ENCODE results near the gene MGMT.
A peak's percentile ranks its signal among the peaks of the same experiment; 100 is the strongest.

The MGMT gene

DNA sequence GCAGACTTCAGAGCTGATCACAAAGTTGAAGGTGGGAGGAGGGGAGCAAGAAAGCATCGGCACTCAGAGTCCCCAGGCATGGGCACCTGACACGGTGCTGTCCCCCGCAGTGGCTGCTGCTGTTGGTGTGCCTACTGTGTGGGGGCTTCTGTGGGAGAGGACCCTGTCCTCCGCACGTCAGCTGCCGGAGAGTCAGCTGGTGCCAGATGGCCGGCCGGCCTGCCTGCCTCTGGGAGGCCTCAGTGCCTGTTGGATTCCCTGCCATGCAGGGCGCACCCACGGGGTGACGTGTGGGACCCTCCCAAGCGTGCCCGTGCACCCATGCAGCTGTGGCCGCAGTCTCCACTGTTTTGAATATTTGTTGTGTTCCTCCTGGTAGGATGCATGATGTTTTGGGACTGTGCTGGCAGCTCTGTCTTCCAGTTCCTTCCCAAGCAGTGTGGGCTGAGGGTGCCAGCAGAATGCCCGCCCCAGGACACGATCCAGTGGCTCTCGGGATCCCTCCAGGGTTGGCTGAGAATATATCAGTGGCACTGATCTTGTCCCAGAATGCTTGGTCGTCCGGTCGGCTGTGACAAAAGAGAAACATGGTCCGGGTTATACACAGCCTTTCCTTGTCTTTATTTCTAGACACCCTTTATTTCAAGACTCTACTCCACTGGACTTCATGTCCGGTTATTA, 185.6 kb downstream of the MGMT start:
- no peak for DNase-seq

- no peak for DNase-seq
Observed at GRCh38 chr10:129653428-129653827, 186.4 kb downstream of the MGMT start.

DNA sequence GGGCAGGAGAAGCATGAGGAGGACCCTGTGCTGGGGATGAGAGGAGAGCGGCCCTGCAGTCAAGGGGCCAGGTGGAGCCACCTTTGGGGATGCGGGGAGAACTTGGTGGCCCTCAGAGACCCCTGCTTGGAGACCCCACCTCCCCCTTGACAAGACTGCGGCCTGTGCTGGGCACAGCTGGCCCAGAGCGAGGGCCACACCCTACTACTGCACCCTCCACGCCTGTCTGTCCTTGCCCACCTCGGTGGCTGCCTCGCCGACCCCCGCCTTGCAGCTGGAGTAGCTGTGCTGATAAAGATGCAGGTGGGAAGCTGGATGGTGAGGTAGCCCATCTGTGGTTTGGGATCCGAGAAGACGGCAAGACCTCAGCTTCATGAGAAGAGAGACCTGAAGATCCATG, 186.8 kb downstream of the MGMT start:
- DNase-seq = no peak

DNA sequence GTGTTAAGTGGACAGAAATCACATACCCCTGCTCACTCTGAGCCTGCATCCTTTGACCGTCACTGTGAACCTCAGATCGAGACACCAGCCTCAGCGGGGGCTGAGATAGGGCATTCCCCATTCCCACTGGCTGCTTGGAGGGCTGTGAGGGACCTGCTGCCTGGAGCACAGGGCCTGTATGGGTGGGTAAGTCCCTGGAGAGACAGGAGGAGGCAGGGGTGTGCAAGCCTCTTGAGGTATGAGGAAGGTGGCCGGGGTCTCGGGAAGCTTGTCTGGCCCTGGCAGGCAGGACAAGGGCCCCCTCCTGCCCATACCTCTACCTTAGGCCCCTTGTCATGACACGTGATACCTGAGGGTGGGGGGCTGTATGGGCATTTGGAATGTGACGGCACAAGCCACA, 187.4 kb downstream of the MGMT start:
- no peak for DNase-seq

- DNase-seq = no peak
Observed at GRCh38 chr10:129655007-129655678, 188.1 kb downstream of the MGMT start.

DNA sequence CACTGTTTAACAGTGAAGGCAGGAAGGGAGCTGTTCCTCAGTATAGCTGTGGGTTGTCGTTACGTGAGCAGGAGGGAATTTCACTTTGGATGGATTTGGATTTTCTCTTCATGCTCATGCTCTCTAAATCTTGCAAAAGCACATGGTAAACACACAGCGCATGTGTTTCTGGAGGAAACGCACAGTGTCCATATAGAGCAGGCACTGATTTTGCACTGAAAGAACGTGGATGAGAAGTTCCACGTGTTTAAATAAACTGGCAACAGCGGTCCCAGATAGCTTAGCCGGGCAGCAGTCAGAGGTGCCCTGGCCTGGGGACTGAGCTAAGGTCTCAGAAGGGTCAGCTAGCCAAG, 188.6 kb downstream of the MGMT start:
- no peak for DNase-seq

GRCh38 chr10:129656642-129657041, 189.6 kb downstream of the MGMT start:
- DNase-seq = no peak

DNA sequence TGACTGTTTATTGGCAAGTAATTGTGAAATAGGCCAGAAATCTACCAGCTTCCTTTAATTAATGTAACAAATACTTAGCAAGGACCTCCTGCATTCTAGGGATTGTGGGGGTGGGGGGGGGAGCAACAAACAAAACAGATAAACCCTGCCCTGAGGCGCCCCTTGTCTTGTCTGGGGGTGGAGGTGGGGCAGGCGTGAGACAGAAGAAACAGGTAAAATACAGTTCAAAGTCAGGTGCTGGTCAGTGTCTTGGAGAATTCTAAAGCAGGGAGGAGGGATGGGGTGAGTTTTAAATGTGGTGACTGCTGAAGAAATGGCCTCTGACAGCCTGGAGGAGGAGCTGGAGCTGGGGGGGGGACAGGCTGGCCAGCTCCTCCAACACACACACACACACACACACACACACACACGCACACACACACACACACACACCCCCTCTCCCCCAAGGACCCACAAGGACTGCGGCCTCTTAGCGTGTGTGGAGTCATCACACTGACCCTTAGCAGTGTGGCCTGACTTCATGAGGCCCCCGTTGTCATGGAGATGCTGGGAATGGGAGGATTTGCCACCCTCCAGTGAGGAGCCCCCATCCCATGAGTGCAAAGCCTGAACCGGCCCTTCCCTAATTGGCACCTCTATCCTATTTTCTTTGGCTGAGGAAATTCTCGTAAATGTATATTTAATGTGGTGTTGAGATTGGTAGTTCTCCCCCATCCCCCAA, 190.4 kb downstream of the MGMT start:
- DNase-seq = no peak

DNA sequence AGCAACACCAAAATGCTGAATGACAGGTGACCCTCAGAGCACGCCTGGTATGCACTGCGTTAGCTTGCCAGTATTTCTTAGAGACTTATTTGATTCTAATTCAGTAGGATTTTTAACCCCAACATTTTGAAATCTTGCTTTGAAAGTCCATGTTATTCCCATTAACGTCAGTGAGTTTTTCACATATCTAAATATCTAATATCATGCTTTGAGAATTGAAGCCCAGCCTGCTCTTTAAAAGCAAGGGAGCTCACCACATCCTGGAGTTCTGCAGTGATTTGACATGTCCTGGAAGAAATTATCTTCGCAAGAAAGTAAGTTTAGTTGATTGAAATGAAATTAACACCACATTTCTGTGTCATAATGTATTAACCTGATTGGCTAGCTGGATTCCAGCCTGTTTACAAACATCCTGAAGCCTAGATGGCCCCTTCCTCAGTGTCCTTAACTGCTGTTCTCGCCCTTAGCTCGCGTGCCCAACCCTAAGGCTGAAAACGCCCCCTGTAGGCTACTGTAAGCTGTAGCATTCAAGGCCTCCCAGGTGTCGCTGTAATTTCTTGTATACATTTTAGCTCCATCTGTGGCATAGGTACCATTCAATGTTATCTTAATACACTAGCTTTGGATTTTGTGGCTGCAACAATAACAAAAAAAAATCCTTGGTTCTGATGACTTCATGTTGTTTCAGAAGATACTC, 191.5 kb downstream of the MGMT start:
- no peak for DNase-seq

GRCh38 chr10:129659508-129660268, 192.6 kb downstream of the MGMT start:
- DNase-seq = no peak

- DNase-seq = no peak
Observed at GRCh38 chr10:129660569-129660968, 193.5 kb downstream of the MGMT start.

DNA sequence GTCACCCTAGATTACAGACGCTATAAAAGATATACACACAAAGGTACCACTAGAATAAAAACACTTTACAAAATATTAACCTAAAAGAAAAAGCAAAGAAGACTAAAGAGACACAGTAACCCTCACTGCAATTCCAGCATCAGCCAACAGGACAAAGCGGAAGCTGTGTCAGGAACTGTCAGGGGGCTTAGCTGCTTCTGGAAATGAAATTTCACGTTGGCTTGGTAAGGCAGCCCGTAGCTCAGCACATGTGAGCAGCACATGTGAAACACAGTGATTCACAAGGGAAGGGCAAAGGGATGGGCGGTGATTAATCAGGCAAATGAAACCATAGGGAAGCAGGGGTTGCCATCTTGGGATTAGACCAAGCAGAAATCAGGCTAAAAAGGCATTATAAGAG, 195.4 kb downstream of the MGMT start:
- DNase-seq = no peak

DNA sequence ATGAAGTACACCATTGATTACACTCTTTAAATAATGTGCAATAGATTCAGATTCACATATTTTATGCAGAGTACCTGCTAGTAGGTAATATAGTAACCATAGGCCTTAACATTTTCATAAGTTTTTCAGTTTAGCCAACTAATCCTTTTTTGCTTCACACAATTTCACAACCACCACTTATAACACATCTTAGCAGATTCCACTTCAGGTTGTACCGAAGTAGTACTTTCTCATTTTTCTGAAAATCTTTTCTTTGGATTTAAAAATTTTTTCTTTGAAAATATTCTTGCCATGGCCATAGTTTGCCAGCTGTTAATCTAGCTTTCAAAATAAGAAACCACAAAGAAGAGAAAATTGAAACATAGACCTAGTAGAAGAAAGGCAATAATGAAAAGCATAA, 203.1 kb downstream of the MGMT start:
- no peak for DNase-seq

GRCh38 chr10:129673292-129673691, 206.3 kb downstream of the MGMT start:
- no peak for DNase-seq

GRCh38 chr10:129675027-129675769, 208.2 kb downstream of the MGMT start:
- DNase-seq = no peak

GRCh38 chr10:129676014-129676413, 209.0 kb downstream of the MGMT start:
- no peak for DNase-seq

DNA sequence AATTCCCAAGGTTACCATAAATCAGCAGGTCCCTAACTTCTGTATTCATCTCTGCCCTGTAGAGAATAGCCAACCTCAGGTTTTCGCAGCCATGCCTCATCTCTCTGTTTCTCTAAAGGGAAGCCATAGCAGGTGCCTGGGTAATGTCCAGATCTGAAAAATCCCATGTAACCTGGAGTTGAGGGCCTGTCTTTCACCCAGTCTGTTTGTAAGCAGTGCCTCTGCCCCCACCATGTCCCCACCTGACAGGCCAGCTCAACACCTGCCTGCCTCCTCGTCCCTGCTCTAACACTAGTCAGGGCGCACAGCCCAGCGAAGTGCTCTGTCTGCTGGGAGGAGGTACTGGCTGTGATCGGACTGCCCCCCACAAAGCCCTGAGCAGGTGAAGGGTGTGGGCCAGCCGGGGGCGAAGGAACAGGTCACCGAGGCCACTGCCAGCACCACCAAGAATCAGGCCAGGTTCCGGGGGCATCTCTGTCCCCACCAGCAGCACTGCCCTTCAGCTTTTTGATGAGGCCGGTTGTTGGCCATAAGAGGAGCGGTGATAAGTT, 210.4 kb downstream of the MGMT start:
- DNase-seq = no peak

DNA sequence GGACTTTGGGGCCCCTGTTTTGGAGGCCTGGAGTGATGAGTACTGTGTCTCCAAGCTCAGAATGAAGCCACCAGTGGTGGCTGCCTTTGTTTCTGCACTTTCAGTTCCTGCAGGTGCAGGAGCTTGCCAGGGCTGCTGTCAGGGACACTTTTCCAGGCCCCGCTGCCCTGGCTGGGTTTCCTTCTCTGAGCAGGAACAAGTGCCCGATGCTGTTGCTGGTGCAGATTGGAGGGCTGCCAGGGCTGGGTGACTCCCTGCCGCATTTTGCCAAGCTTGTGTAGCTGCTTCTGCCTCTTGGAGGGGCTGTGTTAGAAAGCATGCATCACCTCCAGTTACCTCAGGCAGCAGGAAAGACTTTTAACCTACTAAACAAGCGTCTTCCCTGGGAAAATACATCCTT, 211.1 kb downstream of the MGMT start:
- peak in 8 of 56 donors; percentile 3 to 37 (median 18) for DNase-seq

- DNase-seq = no peak
Observed at GRCh38 chr10:129679207-129679606, 212.2 kb downstream of the MGMT start.

DNA sequence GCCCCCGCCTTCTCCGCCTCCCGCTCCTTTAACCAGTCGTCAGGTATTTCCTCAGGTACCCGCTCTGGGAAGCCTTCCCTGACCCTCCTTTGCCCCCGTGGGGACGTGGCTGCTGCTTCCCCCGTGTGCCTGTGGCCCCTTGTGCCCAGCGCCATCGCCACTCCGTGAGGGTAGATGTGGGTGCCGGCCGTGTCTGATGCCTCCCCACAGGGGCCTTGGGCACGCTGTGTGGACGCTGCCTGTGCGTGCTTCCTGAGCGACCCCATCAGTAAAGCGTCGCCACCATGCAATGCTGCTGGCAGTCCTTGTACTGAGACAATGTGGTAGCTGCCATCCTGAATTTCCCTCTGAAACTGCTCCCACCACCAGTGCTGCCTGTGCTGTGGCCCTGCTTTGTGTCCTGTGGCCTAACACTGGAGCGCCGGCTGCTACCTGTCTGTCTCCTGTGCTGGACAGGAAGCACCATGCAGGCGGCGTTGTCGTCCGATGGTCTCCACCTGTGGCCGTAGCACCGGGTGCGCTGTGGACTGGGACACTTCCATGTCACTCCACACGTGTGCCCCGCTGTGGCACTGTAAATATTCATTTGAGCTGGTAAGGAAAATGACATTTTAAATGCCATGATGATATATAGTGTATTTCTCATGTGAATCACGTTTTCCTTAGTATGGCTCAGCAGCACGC, 213.8 kb downstream of the MGMT start:
- no peak for DNase-seq
